ENCODE measurements around the gene GDF2.

GDF2 gene

DNA sequence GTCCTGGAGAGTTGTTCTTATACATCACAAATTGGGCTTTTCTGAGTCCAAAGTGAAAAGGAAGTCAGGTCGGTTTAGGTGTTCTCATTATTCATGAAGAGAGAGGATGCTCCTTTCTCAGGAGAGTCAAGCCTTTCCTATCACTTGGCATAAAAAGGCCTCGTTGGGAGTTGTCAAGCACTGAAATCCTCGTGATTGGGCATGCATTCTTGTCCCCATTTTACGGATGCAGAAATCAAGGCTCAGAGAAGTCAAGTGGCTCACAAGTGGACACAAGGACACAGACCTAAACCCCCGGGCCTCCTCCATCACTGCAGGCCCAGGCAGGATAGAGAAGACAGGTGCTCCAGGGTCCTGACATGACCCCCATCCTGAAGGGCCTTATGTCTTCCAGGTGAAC lies 34.5 kb downstream of the GDF2 start:
- DNase-seq, result no peak

DNA sequence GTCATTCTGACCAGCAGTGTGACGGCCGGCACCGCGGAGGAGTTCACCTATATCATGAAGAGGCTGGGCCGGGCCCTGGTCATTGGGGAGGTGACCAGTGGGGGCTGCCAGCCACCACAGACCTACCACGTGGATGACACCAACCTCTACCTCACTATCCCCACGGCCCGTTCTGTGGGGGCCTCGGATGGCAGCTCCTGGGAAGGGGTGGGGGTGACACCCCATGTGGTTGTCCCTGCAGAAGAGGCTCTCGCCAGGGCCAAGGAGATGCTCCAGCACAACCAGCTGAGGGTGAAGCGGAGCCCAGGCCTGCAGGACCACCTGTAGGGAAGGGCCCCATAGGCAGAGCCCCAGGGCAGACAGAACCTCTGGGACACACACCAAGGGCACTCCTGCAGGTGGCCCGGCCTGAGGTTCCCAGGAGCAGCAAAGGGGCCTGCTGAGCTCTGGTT lies 34.9 kb downstream of the GDF2 start:
- DNase-seq, result no peak

DNA sequence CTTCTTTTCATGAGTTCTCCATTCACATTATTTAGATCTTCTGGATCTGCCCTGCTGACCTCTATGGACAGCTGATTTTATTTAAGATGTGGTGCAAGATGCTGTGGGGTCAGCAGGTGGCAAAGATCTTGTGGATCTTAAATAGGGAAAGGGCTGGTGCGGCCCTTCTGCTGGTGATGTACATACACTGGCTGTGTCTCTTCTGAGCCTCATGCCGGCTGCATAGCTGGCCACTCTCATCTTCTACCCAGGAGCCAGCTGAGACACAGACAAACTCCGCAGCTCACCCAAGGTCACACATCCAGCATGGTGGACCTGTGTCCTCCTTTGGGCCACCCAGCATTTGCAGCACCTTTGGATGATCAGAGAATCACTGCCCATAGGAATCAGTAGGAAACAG lies 35.7 kb downstream of the GDF2 start:
- no peak for DNase-seq

DNA sequence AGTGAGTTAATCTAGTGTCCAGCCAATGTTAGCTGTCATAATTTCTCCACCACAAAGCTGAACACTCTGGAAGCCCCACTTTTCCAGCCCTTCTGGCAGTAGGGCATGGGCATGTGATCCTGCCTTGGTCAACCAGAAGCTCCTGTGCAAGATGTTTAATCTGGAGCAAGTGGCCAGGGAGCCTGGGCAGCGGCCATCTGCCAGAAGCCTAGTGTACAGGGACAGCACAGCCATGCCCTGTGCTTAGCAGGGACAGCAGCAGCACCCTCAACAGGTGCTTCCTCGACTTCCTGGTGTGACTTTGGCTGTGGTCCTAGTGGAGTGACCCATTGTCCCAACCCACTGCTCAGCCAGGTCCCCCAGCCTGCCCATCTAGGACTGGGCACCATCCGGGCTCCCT lies 36.2 kb downstream of the GDF2 start:
- no peak for DNase-seq

DNA sequence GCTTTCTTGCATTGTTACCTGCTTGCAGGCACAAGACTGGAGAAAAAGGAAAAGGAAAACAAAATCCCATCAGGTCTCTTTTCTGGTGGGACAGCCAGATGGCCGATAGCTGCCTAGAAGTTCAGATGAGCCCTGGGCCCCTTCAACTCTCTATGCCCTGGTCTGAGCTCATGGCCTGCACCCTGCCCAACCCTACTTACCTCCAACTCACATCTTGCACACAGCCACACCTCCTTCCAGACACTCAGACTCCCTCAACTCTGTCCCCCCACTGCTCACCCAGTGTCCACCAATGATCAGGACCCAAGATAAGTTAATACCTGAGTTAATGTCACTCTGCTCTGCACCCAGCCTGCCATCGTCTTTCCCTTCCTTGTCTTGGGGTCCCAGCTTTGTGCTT lies 36.8 kb downstream of the GDF2 start:
- no peak for DNase-seq

DNA sequence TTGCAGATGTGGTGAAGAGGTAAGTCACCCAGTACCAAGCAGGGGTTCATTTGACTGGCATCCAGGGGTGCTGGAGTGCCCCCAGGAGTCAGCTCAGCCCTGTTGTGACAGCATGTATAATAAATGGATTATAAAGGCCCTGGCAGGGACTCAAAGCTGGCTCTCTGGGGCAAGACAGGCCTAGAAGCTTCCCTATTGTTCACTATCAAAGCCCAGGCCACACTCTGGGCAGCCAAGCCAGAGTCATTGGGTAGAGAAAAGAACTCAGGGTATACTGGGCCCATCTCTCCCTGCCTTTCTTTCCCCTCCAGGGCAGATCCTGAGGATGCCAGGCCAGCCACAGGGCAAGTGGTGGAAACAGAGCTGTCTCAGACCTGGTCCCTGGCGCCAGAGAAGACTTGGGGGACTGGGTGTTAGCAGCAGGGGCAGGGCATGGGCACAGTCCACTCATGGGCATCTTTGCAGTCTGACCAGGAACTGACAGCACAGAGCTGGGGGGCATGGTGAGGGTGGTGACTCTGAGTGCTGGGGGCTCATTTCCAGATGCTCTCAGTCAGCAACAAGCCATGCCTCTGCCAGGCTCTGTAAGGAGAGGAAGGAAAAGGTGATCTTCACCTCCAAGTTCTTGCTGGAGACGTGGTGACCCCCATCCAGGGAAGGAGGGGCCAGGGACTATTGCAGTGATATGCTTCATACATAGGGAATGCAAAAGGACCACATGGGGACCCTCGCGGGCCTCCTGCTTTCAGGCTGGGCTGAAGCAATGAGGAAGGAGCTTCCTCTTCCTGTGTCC lies 37.6 kb downstream of the GDF2 start:
- no peak for DNase-seq

DNA sequence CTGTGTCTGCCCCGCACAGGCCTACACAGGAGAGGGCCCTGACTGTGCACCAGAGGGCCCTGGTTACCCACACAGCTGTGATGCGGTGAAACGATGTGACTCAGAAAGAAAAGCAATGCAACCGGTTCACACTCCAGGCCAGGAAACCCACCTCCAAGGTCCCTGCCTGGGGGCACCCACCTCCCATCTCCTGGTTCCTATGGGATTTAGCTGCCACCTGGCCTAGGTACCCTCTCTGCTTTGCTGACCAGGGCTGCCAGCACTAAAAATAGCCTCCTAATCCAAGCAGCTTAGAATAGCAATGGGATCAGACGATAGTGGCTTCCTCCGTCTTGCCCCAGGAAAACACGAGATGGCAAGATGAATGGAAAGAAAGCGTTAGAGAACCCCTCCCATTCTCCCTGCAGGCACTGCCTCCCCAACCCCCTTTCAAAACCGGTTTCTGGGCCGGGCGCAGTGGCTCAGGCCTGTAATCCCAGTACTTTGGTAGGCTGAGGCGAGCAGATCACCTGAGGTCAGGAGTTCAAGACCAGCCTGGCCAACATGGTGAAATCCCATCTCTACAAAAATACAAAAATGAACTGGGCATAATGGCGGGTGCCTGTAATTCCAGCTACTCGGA lies 38.3 kb downstream of the GDF2 start:
- no peak for DNase-seq

DNA sequence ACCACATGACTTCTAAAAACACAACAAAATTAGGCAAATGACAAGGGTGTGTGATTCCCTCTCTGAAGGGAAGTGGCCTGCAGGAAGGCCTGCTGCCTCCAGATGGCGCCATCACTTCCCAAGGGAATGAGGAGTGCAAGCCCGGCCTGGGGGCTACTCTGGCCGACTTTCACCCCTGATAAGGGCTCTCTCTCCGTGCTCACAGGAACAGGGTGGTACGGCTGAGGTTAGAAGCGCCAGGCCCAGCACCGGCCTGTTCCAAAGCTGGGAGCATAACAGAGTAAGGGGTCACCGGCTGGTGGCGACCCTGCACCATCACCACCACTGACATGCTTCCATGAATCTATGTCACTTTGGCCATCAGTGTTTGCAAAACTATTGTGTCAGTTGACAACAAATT lies 39.0 kb downstream of the GDF2 start:
- DNase-seq, result no peak

DNA sequence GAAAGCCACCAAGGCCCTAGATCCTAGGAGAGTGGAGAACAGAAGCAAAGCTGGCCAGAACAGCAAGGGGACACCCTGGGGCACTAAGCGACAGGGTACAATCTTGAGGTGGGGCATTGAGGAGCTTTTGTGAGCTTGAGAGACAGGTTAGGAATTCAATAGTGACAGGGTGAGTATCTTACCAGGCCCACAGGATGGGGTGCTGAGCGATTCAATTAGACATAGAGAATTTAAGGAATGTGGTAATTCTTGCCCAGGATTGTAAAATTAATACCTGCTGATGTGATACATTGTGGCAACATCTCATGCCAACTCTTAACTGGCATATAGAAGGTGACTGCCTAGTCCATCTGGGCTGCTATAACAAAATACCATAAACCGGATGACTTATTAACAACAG lies 39.9 kb downstream of the GDF2 start:
- DNase-seq, result no peak

DNA sequence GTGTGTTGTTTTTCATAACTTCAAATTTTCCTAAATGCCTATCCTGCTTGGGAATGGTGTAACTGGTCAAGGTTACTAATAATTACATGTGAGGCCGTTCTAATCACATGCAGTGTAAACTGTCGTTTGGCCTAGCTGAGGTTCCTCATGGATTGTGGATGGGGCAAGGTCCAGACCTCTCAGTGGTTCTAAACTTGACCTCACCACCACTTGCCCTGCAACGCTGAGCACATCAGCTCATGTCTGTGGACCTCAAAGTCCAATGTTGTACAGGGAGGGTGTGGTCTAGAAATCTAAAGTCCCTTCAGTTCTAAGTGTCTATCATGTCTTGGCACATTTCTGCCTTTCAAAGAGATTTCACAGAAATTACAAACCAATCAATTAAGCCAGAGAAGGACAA lies 41.5 kb downstream of the GDF2 start:
- no peak for DNase-seq

DNA sequence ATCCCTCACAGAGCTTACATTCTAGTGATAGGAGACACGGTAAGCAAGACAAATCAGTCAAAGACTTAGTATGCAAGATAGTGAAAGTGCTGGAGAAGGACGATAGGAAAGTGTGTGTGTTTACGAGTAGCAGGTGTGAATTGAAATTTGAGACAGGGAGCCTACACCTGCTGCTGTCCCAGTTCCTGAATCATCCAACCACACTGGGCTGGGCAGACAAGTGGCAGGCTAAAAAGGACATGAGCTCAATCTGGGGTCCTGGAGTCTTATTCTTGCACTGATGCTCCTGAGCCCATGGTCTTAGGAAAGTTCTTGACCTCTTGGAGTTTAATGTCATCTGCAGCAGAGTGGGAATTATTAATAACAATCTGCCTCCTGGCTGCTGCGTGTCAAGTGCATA lies 42.1 kb downstream of the GDF2 start:
- DNase-seq, result peak; percentile 25

DNA sequence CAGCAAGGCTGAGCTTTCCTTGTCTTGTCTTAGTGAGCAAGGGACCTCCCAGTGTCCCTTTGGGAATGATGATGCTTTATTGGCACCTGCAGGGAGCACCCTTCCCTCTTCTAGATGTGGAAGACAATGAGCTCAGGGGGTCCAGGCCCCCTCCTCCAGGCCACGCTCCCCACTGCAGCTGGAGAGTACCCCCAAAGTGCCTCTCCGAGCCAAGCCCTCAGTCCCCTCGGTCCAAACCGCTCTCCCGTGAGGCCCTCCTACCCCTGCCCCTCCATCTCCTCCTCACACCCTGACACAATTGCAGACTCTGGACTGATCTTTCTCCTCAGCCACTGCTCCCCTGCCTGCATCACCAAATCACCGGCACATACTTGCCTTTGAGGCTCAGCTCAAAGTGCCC lies 42.7 kb downstream of the GDF2 start:
- DNase-seq, result no peak

DNA sequence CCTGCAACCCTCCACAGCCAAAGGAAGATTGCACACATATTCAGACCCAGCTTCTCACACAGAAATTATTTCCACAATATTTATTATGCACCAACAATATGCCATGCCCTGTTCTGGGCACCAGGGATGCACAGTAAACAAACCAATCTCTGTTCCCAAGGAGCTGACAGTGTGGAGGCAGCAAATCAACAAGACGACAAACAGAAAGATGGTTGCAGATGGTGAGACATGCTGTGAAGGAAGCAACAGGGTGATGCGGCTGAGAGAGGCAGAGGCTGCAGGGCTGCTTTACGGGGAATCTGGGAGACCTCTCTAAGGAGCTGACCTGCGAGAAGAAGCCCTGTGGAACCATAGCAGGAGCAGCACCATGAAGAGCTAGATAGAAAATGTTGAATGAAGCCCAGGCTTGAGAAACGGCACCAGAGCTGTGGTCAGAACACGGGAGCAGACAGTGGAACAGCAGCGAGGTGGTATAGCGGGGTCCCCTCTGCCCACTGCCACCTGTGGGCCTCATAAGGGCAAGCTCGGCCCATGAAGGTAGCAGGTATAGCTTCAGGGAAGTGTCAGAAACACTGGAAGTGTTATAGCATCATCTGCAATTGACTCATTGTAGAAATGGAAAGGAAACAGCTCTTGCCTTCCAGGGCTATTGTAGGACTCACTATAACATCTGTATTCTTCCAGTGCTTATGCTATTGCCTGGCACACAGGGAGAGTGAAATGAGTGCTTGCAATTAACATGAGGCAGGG lies 43.4 kb downstream of the GDF2 start:
- DNase-seq, result no peak

DNA sequence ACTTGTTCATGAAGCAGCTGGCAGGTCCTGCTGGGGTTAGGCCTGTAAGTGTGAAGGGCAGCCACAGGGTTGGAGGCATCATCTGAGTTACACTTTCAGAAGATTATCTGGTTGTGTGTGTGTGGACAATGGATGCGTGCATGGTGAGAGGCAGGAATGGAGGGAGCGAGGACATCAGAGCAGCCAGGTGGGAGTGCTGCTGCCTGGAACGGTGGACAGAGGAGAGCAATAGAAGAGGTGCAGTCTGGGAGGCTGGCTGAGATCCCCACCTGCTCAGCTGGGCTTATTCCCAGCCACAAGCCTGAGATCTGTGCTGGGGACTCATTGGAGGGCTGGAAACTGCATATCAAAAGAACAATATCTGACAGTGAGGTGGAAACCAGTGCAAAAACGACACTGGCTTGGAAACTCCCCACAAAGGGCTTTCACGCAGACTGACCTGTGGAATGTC lies 44.0 kb downstream of the GDF2 start:
- DNase-seq, result no peak

DNA sequence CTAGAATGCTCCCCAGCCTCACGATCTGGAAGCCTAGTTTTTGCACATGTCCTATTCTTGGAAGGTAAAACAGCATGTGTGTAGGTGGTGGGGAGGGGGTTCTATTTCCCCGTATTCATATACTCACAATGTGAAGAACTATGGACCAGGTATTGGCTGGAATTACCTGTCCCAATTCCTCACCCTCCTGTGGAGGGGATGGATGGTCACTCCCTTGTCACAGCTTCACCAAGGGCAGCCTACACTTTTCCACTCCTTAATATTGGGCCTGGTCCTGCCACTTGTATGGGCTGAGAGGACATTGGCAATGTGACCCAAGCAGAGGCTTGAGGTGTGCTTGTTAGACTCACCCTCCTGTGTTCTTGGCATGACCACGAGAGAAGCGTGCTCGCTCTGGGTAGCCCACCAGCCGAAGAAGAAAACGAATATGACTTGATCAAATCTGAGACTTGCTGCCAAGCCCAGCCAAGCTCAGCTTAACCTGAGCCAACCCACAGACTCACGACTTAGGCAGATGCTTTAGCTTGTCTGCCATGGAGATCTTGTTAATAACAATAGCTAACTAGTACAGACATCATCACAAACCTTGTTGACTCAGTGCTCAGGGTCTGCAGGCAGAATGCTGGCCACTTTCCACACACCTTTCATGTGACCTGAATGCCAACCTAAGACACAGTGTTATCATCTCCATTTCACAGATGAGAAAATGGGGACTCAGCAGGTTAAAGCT lies 44.6 kb downstream of the GDF2 start:
- no peak for DNase-seq

DNA sequence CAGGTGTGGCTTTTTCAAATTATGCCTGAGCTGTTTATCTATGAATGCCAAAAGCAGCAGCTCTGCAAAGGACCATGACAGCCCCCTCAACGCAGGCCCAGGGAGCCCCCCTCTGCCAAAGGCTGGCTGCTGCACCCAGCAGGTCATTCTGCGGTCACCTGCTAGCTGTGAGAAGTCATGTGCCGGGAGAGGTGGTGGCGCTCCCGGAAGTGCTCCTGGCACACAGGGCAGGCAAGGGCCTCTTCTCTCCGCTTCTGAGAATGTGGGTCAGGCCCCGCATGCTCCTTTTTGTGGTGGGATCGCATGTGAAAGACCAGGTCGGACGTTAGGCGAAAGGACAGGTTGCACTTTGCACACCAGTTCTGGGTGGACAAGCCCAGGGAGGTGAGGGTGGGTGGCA lies 45.4 kb downstream of the GDF2 start:
- DNase-seq, result no peak

DNA sequence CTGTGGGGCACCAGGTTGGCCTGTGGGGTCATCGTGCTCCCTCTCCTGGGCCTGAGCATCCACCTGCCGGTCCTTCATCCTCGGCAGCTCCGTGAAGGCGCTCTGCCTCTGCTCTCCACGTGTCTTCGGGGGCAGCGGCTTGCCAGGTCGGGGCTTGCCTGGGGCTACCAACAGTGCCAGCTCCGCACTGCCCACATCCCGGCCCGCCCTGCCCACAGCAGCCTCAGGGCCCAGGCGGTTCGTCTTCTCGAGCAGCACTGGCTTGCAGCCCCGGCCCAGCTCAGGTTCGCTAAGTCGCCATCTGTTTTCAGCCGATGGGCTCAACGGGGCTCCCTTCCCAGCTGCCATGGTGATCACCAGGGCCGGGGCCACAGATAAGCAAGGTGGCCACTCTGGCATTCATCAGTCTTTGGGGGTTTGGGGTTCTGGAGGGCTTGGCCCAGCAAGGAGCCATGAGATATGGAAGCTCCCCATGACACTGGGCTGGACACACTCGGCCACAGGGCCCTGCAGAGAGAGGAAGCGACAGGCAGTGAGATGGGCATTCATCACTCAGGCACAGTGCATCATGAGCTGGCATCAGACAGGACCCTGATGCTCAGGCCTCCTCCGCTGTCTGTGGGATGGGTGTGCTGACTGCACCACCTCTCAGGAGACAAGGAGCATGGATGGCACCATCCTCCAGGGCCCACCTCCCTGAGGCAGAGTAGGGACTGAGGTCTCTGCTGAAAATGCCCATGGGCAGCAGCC lies 46.4 kb downstream of the GDF2 start:
- DNase-seq, result no peak

DNA sequence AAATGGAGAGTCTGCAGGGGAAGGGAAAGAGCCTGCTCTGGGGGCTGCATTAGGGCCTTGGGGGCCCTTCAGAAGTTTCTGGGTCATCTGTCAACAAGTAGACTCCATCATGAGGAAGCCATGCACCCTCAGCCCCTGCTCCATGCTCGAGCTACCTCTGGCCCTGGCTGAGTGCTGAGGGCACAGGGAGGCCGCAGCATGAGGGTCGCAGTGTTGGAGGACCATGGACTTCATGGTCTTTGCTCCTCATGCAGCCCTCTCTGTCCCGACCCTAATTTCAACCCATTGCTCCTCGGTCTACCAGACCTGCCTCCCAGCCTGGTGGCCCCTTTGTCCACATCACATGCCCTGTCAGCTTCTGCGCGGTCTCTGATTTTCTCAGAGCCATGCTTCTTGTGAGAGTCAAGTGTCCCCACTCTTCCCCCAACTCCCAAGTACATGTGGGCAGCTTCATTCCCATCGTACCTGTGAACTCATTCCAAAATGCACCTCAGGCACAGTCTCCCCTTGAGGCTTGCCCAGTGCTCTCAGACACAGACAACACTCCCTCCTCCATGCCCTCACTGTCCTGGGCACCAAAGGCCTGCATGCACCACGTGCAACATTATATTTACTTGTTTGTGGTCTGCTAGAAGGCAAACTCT lies 47.1 kb downstream of the GDF2 start:
- DNase-seq, result no peak

DNA sequence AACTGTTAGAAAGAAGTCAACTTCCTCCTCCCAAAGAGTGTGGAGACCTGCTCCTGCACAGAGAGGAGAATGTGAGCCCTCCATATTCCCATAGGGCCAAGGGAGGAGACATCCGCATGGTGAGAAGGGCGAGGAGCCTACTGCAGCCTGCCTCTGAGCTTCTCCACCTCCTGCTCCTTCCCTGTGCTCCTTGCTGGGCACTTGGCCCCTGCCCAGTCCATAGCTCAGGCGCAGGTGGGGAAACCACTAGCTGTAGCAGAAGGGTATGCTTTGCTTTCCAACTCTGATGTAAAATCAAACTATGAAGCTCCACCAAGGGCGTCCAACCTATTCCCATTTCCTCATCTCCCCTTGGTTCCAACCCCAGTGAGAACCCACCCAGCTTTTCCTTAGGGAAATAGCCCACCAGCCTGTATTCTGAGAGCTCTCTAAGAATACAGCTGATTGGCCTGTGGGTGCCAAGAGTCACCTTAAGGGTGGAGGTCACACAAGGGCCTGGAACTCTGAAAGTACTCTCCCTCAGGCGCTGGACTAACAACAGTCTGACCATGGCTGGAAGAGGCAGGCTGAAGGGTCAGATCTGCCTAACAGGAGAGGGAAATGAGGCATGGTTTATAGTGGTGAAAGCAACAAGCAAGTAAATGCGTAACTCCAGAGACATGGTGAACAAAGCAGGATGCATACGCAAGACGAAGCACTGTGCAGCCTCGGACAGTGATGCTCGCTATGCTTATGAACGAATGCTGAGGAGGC lies 47.9 kb downstream of the GDF2 start:
- DNase-seq, result no peak

DNA sequence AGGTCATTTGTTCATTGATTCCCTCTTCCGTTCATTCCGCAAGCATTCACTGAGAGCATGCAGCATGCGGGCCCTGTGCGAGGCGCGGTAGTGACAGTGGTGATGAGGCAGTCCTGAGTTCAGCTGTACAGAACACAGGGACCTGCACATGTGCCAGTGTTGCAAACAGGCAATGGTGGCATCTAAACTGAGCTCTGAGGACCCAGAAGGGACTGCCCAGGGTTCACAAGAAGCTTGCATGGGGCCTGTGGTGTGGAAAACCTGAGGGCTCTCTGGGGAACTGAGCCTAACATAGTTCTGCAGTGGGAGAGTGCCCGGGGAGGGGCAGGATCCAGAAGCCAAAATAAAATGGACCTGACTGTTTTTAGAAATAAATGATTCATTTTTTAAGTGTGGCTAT lies 48.6 kb downstream of the GDF2 start:
- DNase-seq, result no peak
